Sciatic nerve (tissue), 2 donors: ENCODE results near the gene LY9. TPM values are rescaled to one million over a fixed set of nuclear protein-coding genes. Genes with fewer than 3 reads are reported as not detected.

Experiments used
- ATAC-seq: fragments of 200-7000 bp; cut with Tn5 transposase; one replicate; pipeline ENCODE4 v1.9.1; 2020; ENCODE audit warnings: mild to moderate bottlenecking, moderate library complexity
- DNase-seq: peaks from one replicate; pipeline ENCODE4 v3.0.0-alpha.2; 2020; ENCODE audit warnings: low spot score
- intact Hi-C: fragments of 100-400 bp; cut with DNase I; formaldehyde crosslinking; loops from one replicate; pipeline ENCODE4 v1.14.2; 2022
- total RNA-seq: library from RNA; stranded (reverse); fragmentation: NEBNext Ultra II Directional; extraction: Animal tissue kit (Norgen Biotek cat#: 25700); gene quantifications from one replicate; pipeline ENCODE4 v1.2.1, GENCODE V29; 2021
- donor health status: DM: no; HTN: no; CAD: no.
- donor health status: DM: no; HTN: no; CAD: no.

Gene LY9
- total RNA-seq, 1 donor from 2014 or later: 1.2 TPM

DNA sequence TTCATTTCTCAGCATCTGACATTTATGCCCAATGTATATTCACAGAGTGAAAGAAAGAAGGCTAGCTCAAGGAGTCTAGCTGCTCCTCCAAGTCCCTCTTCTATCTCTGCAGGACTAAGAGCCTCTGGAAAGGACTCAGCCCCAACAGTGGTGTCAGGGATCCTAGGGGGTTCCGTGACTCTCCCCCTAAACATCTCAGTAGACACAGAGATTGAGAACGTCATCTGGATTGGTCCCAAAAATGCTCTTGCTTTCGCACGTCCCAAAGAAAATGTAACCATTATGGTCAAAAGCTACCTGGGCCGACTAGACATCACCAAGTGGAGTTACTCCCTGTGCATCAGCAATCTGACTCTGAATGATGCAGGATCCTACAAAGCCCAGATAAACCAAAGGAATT, 3.7 kb downstream of the LY9 start:
- intact Hi-C loops: no loop called here
- DNase-seq (no peak), ATAC-seq (no peak)

DNA sequence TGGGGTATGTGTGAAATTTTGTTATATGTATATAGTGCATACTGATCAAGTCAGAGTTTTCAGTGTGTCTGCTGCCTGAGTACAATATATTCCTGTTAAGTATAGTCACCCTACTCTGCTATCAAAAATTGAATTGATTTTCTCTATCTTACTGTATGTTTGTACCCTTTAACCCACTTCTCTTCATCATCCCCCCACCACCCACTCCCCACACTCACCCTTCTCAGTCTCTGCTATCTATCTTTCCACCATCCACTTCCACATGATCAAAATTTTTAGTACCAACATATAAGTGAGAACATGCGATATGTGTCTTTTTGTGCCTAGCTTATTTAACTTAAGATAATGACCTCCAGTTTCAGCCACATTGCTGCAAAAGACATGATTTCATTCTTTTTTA, 4.2 kb downstream of the LY9 start:
- intact Hi-C loops: no loop called here

DNA sequence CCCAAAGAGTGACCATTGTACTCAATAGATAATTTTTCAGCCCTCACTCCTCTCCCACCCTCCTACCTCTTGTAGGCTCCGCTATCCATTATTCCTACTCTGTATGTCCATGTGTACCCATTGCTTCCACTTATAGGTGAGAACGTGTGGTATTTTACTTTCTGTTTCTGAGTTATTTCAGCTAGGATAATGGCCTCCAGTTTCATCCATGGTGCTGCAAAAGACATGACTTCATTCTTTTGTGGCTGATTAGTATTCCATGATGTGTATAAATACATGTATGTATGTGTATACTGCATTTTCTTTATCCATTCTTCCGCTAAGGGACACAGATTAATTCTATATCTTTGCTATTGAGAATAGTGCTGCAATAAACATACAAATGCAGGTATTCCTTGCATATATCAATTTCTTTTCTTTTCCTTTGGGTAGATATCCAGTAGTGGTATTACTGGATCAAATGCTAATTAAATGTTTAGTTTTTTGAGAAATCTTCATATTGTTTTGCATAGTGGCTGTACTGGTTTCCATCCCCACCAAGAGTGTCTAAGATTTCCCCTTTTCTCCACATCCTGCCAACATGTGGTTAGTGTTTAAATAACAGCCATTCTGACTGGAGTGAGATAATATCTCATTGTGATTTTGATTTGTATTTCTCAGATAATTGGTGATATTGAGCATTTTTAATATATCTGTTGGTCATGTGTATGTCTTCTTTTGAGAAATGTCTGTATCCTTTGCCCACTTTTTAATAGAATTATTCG, 4.9 kb downstream of the LY9 start:
- ATAC-seq: no peak
- intact Hi-C loops: no loop called here
- no peak for DNase-seq

More for the DNA sequence above, 4.2 kb downstream of the LY9 start:
- no peak for ATAC-seq
- DNase-seq: no peak

DNA sequence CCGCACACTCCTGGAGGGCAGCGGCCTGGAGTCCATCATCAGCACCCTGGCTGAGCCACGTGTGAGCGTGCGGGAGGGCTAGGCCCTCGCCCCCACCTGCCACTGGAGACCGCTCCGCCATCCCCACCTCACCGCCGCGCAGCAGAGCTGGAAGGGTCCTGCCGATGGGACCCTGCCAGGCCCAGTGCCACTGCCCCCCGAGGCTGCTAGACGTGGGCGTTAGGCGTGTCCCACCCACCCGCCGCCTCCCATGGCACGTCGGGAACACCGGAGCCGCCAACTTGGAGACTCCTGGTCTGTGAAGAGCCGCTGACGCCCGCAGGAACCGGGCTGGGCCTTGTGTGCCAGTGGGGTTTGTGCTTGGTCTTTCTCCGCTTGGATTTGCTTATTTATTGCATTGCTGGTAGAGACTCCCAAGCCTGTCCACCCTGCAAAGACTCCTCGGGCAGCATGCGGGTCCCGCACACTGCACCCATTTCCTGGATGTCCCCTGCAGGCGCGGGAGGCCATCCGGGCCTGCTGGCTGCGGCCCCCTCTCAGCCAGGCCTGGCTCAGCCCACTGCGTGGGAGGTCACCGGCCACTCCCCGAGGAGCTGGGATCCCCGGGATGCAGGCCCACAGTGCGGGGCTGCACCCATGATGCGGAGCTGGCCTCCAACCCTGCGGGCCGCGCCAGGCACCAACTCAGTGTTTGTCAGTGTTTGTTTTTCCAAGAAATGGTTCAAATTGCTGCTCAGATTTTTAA, 6.0 kb downstream of the LY9 start:
- no peak for DNase-seq
- intact Hi-C loops: no loop called here
- ATAC-seq: no peak

DNA sequence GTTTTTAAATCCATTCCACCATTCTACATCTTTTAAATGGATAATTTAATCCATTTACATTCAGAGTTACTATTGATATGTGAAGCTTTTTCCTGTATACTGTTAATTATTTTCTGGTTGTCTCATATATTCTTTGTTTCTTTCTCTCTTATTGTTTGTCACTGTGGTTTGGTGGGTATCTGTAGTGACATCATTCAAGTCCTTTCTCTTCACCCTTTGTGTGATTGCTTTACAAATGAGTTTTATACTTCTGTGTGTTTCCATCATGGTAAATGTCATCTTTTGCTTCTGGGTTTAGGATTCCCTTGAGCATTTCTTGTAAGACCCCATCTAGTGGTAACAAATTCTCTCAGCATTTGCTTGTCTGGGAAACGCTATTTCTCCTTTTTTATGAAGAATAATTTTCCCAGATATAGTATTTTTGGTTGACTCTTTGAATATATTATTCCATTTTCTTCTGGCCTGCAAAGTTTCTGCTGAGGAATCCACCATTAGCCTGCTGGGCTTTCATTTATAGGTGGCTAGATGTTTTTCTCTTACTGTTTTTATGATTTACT, 10.2 kb downstream of the LY9 start:
- DNase-seq (no peak), ATAC-seq (no peak)
- intact Hi-C loops: no loop called here

DNA sequence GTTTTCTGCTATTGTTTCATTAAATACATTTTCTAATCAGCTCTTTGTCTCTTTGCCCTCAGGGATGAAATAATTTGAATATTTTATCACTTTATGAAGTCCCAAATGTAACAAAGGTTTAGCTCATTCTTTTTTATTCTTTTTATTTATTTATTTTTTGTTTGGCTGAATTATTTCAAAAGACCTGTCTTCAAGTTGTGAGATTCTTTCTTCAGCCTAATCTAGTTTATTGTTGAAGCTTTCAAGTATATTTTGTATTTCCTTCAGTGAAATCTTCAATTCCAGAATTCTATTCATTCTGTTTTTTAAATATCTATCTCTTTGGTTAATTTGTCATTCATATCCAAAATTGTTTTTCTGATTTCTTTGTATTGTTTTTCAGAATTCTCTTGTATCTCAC, 10.8 kb downstream of the LY9 start:
- ATAC-seq: no peak
- intact Hi-C loops: no loop called here

DNA sequence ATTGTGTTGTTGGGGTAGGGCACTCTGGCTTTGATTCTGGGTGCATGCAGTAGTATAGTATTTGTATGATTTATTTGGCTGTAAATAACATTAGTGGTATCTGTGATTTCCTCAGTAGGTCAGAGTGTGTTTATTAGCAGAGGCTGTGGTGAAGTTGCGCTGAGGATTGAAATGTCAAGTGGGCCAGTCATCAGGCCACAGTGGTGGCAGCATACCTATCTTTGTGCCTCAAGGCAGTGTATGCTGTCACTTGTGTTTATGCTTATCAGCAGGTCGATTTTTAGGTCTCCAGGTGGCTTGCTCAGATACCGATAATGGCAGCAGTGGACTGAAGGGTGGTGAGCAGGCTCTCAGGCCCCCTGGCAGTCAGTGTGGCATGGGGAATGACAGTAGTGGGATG, 11.3 kb downstream of the LY9 start:
- ATAC-seq (no peak), DNase-seq (no peak)
- intact Hi-C loops: no loop called here

More for the DNA sequence above, 10.8 kb downstream of the LY9 start:
- DNase-seq: no peak

DNA sequence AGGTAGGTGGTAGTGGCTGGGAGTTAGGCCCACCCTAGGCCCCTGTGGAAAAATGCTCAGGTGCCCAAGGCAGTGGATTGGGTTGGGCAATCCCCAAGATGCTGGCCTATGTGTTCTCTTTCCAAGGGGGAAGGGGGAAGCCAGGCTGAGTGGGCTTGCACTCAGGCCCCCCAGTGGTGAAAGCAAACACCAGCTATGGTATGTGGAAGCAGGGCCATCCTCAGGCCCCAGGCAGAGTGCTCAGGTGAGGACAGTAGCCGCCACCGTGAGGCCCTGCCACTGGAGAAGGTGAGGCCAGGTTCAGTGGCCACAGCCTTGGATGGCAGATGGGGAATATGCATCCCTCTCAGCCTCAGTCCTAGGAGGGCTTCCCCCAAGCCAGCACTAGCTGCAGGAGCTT, 11.8 kb downstream of the LY9 start:
- DNase-seq (no peak), ATAC-seq (no peak)
- intact Hi-C loops: no loop called here

DNA sequence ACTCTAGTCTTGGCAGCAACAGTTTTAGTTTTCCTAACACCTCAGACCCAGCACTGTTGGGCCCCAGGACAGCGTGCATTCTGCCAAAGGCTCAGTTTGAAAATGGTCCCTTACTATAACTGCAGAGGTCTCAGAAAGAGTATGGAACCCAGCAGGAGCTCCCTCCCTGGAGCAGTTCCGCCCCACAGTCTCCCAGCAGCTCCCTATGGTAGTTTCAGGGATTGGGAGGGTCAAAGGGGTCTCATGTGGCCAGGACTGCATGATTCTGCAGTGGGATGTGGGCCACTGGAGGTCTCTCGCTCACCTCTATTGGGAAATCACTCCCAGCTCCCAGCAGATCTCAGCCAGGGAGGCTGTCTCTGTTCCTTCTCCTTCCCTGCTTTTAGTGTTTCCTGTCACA, 12.3 kb downstream of the LY9 start:
- no peak for ATAC-seq
- intact Hi-C loops: no loop called here
- no peak for DNase-seq

DNA sequence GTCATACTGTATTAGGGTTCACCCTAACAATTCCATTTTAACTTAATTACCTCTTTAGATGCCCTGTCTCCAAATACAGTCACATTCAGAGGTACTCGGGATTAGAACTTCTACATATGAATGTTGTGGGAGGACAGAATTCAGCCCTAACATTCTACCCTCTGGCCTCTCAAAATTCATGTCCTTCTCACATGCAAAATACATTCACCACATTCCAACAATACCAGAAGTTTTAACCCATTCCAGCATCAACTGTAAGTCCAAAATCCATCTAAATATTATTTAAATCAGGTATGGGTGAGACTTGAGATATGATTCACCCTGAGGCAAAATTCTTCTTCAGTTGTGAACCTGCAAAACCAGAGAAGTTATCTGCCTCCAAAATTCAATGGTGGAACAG, 14.5 kb downstream of the LY9 start:
- DNase-seq (no peak), ATAC-seq (no peak)
- intact Hi-C loops: no loop called here

DNA sequence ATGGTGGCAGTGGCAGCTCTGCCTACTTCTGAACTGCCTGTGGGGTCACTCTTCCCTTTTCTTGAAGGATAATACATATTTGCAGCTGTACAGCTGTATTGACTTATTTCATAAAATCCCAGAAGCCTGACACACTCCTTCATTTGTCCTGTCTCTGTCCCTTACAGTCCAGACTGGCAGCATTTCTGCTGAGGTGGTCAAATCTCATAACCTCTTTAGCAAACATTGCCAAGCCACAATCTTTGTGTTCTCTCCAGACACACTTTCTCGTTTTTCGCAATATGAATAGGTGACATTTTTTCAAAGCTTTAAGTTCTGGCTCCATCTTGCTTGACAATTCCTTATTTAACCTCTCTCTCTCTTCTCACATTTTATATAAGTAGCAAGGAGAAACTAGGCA, 15.2 kb downstream of the LY9 start:
- DNase-seq (no peak), ATAC-seq (no peak)
- intact Hi-C loops: no loop called here

DNA sequence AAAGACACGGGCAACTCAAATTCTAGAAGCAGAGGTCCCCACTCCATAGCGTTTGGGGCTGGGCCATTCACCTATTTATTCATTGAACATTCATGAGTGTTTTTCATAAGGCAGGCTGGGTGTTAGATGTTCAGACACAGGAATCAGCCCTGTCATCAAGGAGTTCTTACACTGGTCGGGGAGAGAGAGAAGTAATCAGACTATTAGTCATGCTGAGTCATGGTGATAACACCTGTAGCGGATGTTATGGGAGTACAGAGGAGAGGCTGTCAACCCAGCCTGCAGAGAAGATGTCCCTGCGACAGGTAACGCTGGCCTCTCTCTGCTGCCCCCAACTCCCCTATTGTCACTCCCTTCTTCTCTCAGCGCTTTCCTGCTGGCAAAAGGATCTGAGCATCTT, 17.2 kb downstream of the LY9 start:
- ATAC-seq: no peak
- DNase-seq: no peak
- intact Hi-C loops: no loop called here

DNA sequence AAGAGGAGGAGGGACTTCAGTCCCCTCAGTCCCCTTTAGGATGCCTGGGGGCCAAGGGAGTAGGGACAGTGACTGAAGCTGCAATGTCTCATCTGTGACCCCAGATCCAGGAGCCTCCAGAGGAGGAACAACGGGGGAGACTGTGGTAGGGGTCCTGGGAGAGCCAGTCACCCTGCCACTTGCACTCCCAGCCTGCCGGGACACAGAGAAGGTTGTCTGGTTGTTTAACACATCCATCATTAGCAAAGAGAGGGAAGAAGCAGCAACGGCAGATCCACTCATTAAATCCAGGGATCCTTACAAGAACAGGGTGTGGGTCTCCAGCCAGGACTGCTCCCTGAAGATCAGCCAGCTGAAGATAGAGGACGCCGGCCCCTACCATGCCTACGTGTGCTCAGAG, 18.3 kb downstream of the LY9 start:
- DNase-seq (no peak), ATAC-seq (no peak)
- intact Hi-C loops: no loop called here

DNA sequence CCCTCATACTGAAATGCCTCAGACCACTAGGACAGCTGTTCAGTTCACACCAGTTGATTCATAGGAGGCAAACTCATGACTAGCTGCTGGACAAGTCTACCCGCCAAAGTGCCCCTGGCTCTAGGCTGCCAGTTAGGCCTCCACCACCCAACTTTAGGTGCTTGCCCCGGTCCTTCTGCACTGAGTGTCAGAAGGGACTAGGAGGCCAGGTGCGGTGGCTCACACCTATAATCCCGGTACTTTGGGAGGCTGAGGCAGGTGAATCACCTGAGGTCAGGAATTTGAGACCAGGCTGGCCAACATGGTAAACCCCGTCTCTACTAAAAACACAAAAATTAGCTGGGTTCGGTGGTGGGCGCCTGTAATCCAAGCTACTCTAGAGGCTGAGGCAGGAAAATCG, 18.9 kb downstream of the LY9 start:
- intact Hi-C loops: no loop called here
- DNase-seq (no peak), ATAC-seq (no peak)

DNA sequence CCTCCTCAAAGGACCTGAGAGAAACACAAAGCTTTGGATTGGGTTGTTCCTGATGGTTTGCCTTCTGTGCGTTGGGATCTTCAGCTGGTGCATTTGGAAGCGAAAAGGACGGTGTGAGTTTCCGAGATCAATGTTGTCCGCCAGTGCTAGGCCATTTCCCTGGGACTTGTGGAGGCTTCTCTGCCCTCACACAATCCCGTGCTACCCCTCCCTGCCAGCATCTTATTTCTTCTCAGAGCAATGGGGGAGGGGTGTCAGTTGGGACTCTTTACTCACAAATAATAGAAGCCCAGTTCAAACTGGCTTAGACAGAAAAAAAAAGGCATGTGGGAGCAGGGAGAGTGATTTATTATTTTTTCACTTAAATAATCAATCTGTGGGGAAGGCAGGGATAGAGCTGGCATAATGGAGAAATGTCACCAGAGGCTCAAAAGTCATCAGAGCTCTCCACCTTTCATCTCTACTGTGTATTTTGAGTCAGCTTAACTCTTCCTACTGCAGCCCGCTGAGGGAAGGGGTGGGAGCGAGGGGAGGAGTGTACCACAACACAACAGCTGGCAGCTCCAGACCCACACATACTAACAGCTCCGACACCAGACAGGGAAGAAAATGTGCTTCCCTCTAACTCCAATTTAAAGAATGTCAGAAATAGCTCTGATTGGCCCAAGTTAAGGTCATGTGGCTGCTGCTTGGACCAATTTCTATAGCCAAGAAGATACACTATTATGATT, 22.4 kb downstream of the LY9 start:
- intact Hi-C loops: no loop called here
- no peak for ATAC-seq
- DNase-seq: no peak

DNA sequence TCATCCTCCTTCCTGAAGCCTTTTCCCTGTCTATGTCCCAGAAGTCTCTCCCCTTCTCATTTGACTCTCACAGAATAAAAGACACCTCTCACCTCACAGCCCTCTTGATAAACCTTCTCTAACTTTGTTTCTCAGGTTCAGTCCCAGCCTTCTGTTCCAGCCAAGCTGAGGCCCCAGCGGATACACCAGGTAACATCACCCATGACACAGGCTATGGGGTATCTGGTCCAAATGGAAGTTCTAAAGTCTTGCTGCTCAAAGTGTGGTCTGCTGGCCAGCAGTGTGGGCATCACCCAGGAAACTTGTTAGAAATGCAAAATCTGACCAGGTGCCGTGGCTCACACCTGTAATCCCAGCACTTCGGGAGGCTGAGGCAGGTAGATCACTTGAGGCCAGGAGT, 23.2 kb downstream of the LY9 start:
- no peak for DNase-seq
- intact Hi-C loops: no loop called here

DNA sequence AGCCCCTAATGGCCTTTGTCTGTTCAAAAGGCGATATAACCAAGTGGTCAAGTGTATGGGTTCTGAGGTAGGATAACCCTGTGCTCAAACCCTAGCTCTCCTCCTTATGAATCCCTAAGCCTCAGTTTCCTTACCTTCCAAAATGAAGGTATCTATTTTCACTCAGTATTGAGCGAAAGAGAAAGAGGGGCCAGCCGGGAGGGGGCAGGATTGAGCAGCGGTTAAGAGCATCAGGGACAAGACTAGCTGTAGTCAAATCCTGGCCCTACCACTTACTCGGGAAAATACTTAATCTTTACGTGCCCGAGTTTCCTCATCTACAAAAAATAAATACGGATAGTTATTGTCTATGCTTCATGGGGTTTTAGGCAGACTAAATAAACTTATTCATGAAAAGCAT, 25.7 kb downstream of the LY9 start:
- DNase-seq (no peak), ATAC-seq (no peak)
- intact Hi-C loops: no loop called here

More for the DNA sequence above, 23.2 kb downstream of the LY9 start:
- ATAC-seq: no peak

DNA sequence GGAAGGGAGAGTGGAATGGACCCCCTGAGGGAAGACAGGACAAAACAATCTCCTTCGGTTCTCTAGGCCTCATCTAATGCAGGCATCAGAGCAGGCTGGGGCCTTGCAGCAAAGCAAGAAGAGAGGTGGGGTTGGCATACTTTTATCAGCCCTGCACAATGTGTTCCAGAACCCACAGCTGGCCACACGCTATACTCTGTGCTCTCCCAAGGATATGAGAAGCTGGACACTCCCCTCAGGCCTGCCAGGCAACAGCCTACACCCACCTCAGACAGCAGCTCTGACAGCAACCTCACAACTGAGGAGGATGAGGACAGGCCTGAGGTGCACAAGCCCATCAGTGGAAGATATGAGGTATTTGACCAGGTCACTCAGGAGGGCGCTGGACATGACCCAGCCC, 27.3 kb downstream of the LY9 start:
- DNase-seq: no peak
- no peak for ATAC-seq
- intact Hi-C loops: no loop called here

DNA sequence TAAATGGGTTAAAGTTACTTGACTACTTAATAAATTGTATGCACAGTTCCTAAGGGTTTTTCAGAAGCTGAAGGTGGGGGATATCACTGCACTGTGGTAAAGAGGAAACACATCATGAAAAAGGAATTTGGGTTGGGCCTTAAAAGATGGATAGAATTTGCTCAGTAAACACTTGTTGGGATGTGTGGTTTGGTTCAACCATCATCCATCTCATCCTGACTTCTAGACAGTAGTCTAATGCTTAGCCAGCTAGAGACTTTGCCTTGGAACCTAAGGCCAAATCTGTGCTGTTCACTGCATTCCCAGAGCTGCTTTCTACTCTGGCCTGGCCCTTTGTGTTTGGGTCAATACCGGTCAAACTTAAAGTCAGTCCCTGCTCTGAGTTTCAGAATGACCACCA, 30.6 kb downstream of the LY9 start:
- DNase-seq (no peak), ATAC-seq (no peak)
- intact Hi-C loops: no loop called here

DNA sequence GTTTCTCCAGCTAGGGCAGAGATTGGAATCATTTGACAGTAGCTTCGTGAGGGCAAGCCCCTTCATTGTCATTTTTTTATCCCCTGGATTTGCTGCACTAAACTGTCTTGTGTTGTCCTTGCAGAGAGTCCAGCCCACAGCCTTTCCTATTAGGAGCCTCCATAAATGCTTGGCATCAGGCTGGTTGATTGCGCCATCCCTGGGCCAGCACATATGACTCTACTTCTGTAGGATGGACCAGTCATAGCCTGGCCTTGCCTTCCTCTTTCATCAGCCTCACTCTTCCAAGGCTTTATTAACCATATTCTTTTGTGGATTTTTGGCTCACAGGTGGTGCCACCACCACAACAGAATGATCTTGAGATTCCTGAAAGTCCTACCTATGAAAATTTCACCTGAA, 31.4 kb downstream of the LY9 start:
- intact Hi-C loops: no loop called here
- no peak for ATAC-seq

More for the DNA sequence above, 31.4 kb downstream of the LY9 start:
- DNase-seq: no peak
